Islet of Langerhans (tissue), 1 donor: Measurements from ENCODE around the gene DRC1.

Experiments
- FAIRE-seq: peaks from one replicate; lab custom pipeline; 2011; peaks lifted over from hg19 to GRCh38; lab: Jason Lieb, UNC

The DRC1 gene

DNA sequence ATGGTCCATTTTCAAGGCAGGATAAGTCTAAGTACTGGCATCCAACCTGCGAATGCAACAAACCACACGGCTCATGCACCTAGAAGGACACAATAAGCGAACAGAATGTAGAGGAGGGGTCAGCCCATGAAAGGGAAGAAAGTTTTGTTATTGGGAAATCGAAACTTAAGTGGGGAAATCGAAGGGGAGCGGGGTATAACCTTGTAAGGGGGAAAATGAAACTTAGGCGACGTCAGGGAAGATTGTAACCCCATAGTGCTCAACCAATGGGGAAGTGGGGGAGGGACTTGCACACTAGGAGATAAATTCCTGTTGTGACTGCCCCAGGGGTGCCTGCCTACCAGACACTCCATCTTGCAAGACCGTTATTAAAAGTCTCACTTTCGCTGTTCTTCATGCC is 91.8 kb downstream of the DRC1 start:
- no peak for FAIRE-seq

DNA sequence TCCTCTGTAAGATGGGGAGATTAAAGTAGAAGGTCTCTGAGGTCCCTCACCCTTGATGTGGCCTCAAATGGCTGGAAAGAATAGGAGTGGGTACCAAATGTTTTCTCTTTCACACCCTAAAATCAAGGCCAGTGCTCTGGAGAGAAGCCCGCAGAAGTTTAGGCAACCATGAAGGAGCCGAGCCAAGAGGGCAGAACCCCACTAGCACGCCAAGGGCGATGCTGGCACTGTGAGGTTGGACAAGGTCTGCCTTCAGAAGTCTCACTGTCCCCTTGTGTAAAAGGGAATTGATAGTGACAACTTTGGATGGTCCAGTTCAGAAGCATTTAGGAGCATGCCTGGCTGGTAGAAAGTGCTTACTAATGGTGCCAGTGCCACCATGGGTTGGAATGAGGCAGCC is 92.5 kb downstream of the DRC1 start:
- FAIRE-seq: no peak

DNA sequence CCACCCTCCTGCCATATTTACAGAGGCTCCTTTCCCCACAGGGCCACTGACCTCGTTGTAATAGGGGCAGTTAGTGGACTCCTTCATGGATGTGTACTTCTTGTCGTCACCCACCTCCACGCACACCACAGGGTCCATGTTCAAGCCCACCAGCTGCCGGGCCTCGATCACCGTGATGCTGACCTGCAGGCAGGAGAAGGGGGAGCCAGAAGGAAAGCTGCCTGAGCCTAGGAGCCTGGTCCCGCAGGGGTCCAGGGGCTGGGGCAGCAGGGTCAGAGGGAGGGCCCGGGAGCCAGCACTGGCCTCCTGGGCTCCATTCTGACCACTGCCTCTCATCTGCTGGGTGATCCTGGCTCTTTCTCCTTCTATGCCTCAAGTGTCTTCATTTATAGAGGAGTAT is 93.2 kb downstream of the DRC1 start:
- FAIRE-seq: no peak

DNA sequence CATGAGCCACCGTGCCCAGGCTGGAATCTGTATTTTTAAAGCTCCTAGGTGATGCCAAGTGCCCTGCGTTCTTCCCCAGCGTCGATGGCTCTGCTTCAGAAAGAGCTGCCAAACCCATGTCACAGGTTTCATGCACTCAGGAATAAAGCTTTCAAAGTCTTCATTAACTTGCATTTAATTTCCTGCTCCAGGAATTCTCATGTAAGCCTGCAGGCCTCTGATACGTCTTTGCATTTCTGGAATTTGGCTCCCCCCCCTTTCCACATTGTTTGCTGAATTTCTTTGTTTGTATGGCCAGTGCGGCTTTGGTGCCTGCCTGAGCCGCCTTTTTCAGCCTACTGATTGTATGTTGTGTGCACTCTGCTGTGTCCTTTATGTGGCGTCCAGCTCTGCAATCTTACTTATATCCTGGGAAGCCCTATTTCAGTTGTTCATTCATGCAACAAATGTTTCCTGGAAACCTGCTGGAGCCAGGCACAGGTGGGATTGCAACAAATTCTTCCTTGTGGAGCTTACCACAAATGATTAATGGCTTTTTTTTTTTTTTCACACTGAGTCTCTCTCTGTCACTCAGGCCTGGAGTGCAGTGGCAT is 94.1 kb downstream of the DRC1 start:
- FAIRE-seq: no peak

DNA sequence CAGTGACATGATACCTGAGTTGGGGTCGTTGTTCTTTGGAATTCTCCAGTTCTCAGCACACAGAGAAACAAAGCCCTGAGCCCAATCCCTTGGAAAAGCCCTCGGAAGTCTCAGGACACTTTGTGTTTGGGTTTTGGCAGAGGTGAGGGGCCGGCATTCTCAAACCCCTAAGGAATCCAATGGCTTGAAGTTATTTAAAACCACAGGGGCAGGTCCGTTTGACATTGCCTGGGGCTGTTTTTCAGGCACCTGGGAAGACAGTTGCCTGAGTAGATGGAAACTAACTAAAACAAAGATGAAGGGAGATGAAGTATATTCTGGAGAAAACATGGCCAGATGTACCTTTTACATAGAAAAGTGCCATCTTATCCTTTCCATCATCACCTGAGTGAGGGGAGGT is 98.7 kb downstream of the DRC1 start:
- no peak for FAIRE-seq

DNA sequence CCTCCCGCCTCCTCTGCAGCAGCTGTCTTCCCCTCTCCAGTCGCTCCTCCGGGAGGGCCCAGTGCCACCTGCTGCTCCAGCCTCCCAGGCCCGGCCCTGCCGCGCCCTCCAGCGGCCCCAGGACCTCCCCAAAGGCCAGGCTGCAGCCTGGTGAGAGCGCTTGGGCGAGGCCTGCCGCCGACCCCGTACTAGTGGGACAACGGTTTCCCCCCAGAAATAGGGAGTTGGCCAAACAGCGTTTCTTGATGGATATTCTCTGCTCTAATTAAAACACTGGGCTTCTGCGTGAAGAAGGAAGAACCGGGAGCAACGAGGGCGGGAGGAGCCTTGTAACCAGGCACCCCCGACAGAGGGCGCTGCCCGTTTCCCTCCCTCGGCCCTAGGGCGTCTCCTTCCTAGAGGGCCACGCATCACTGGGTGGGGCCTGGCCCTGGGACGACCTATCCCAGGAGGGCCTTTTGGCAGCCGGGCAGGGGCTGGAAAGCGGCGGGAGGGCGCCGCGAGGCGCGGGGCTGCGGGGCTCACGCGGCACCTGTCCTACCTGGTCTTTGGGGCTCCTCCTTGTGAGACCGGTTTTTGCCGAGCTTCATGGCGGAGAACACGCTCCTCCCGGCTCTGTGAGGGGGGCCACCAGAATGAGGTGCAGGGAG is 101.6 kb downstream of the DRC1 start:
- no peak for FAIRE-seq

DNA sequence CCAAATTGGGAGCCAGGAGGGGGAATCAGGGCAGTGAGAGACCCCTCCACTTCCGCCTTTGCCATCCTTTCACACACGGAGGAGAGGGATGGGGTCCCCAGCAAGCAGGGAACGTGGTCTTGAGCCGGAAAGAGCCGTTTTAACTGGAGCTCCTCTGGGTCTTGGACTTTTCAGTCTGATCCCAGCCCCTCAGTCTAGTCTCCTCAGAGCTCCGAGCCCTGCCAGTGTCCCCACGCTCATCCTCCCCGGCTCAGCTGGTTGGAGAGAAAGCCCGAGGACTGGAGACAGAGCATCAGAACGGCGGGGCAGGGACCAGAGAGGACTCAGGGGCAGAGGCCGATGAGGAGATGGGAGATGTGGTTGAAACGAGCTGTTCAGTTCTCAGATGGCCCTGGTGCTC is 102.3 kb downstream of the DRC1 start:
- FAIRE-seq: no peak

DNA sequence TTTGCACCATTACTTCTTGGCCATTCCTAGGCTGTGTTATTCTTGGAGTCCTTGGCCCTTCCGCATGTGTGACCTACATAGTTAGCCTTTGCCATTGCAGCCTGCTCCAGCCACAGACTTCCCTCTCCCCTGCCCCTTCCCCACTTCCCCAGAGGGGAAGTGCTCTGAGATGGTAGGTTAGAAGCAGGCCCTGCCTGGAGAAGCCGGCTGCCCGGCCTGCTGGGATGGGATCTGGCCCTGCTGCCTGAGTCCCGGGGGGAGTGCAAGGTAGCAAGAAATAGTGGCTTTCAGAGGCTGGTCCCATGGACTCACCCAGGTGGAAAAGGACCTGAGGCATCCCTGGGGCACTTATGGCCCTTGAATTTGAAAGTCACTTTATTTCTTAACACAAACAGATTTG is 104.6 kb downstream of the DRC1 start:
- FAIRE-seq: no peak
